Jurkat, Clone E6-1 (cell line): ENCODE measurements around the gene PTTG1IP2.

Experiments used
- DNase-seq: peaks from one replicate; pipeline ENCODE4 v3.0.0-alpha.2; 2011; ENCODE audit warnings: low read depth, low spot score
- H3K4me3 ChIP-seq: 2 replicates; pipeline ENCODE4 v1.5.1; 2011; ENCODE audit warnings: mild to moderate bottlenecking, low read length, control low read depth, moderate library complexity

PTTG1IP2 gene

GRCh38 chr7:90538405-90538804, 69.0 kb downstream of the PTTG1IP2 start:
- no peak for DNase-seq
- no peak overlapping the region for H3K4me3 ChIP-seq

DNA sequence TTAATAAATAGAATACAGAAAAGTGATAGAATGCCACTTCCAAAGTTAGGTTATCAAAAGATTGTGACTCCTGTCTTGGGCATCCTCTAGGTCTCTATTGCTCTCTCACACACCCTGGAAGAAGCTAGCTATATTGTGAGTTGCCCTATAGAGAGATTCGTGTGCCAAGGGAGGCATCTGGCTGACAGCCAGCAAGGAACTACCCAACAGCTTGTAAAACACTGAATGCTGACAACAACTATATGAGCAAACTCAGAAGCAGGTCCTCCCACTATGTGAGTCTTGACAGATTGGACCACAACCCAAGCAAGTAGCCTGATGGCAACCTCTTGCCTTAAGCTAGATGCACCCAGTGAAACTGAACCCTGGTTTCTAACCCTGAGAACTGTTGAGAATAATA, 71.0 kb downstream of the PTTG1IP2 start:
- no peak overlapping the region for H3K4me3 ChIP-seq
- no peak for DNase-seq

GRCh38 chr7:90551036-90551435, 81.6 kb downstream of the PTTG1IP2 start:
- H3K4me3 ChIP-seq = no peak overlapping the region
- no peak for DNase-seq

GRCh38 chr7:90552521-90552920, 83.1 kb downstream of the PTTG1IP2 start:
- no peak for DNase-seq
- no peak overlapping the region for H3K4me3 ChIP-seq

DNA sequence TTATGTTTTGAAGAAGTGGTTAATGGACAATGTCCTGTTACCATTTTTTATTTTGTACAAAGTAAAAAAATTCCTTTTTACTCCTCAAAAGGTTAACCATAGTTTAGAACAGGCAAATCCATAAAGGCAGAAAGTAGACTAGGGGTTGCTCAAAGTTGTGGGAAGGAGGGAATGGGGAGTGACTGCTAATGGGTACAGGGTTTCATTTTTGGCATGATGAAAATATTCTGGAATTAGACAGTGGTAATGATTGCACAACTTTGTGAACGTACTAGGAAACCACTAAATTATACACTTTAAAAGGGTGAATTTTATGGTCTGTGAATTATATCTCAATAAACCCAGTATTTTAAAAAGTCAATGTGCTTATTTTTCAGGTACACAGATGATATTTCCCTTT, 91.3 kb downstream of the PTTG1IP2 start:
- no peak for DNase-seq
- H3K4me3 ChIP-seq = no peak overlapping the region
